HepG2 (cell line): ENCODE results near the gene RPS27A.

Experiments used
- CEBPB ChIP-seq: IDR thresholded peaks from 2 replicates; pipeline ENCODE4 v1.6.1; 2011; ENCODE audit warnings: low read depth, low read length, improper control_type of control experiment, borderline replicate concordance
- CTCF ChIP-seq: sonication (generic); formaldehyde crosslinking; IDR thresholded peaks from 2 replicates; pipeline ENCODE4 v1.5.0; 2020; ENCODE audit warnings: mild to moderate bottlenecking, missing genetic modification reagents, moderate library complexity
- NR2C2 ChIP-seq: sonication (generic); formaldehyde crosslinking; IDR thresholded peaks from 2 replicates; pipeline ENCODE4 v1.4.0; 2020; ENCODE audit warnings: missing genetic modification reagents, mild to moderate bottlenecking, moderate library complexity, borderline replicate concordance
- ZNF737 ChIP-seq: sonication (generic); formaldehyde crosslinking; IDR thresholded peaks from 2 replicates; pipeline ENCODE4 v1.5.0; 2020; ENCODE audit warnings: missing genetic modification reagents, mild to moderate bottlenecking, borderline replicate concordance
- TF ChIP-seq, protein P1 (sequence below): sonication (generic); formaldehyde crosslinking; IDR thresholded peaks from 2 replicates; pipeline ENCODE4 v1.4.0; 2020; ENCODE audit warnings: missing genetic modification reagents
- TF ChIP-seq, protein P2 (sequence below), 2 experiments: sonication (generic) in 1 of 2; formaldehyde crosslinking in 1 of 2; IDR thresholded peaks; 2 replicates each; pipeline versions ENCODE4 v1.5.1 to v1.6.1; 2011 to 2020; ENCODE audit warnings: borderline replicate concordance in 1 of 2, low read depth in 1 of 2, low read length in 1 of 2, mild to moderate bottlenecking in 1 of 2, missing genetic modification reagents in 1 of 2, moderate library complexity in 1 of 2

GRCh38 chr2:55245411-55245810, 12.9 kb downstream of the RPS27A start:
- no peak for TF ChIP-seq ZNF737
- TF ChIP-seq, protein P1, sequence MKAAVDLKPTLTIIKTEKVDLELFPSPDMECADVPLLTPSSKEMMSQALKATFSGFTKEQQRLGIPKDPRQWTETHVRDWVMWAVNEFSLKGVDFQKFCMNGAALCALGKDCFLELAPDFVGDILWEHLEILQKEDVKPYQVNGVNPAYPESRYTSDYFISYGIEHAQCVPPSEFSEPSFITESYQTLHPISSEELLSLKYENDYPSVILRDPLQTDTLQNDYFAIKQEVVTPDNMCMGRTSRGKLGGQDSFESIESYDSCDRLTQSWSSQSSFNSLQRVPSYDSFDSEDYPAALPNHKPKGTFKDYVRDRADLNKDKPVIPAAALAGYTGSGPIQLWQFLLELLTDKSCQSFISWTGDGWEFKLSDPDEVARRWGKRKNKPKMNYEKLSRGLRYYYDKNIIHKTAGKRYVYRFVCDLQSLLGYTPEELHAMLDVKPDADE (CRISPR knock-in tag), result no peak
- no peak for TF ChIP-seq CTCF (CRISPR knock-in tag)
- no peak for TF ChIP-seq NR2C2 (CRISPR knock-in tag)
- TF ChIP-seq, protein P2, sequence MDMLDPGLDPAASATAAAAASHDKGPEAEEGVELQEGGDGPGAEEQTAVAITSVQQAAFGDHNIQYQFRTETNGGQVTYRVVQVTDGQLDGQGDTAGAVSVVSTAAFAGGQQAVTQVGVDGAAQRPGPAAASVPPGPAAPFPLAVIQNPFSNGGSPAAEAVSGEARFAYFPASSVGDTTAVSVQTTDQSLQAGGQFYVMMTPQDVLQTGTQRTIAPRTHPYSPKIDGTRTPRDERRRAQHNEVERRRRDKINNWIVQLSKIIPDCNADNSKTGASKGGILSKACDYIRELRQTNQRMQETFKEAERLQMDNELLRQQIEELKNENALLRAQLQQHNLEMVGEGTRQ (IDR thresholded peaks at IDR 0.05; ENCODE audit: low read depth, low read length), result no peak
- TF ChIP-seq, protein P2 (CRISPR knock-in tag; IDR thresholded peaks at IDR 0.05; ENCODE audit: borderline replicate concordance), result no peak
- peak; percentile 32; the same call in 1 of the 2 replicates for TF ChIP-seq CEBPB
